GM18858 (cell line): ENCODE measurements around the gene SYT12.
"Not testable (repeated sequence)": the region's sequence is repeated elsewhere in the genome, so short reads cannot be mapped to it uniquely, and the experiment has no call there.

Experiments
- ATAC-seq: cut with Tn5 transposase; IDR thresholded peaks from one replicate; pipeline ENCODE4 v1.9.1; 2021; ENCODE audit not compliant: unreplicated experiment

SYT12 gene

GRCh38 chr11:66992041-66992440 is 30.9 kb upstream of the SYT12 start:
- ATAC-seq = no peak

DNA sequence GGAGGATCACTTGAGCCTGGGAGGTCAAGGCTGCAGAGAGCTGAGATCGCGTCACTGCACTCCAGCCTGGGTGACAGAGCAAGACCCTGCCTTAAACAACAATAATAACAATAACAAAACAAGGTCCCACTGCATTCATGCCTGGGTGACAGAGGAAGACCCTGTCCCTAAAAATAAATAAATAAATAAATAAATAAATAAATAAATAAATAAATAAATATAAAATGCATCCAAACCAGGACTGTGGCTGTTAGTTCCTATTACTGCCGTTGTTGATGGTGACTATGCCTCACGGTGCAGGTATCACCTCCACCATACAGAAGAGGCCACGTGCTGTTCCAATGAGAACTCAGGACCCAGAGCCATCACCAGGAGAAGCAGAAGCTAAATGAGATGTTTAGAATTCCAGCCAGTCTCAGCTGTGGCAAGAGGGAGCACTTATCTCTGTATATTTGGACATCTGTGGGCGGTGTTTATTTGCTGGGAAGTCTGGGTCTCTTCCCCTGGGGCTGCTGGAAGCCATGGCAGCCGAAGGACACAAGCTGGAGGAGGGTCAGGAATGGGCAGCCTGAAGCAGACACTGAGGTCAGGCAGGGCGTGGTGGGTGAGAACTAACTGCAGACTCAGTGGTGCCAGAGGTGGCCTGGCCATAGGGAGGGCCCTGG is 26.2 kb upstream of the SYT12 start:
- no peak for ATAC-seq

- no peak for ATAC-seq
These were observed 23.4 kb upstream of the SYT12 start for GRCh38 chr11:66999555-66999954.

- ATAC-seq = no peak
These were observed 21.6 kb upstream of the SYT12 start for GRCh38 chr11:67001332-67001731.

GRCh38 chr11:67002297-67002913 is 20.5 kb upstream of the SYT12 start:
- ATAC-seq = no peak

- ATAC-seq = no peak
These were observed 20.0 kb upstream of the SYT12 start for GRCh38 chr11:67002921-67003411.

GRCh38 chr11:67005200-67005599 is 17.7 kb upstream of the SYT12 start:
- not testable (repeated sequence) for ATAC-seq

GRCh38 chr11:67006029-67006884 is 16.7 kb upstream of the SYT12 start:
- no peak for ATAC-seq

DNA sequence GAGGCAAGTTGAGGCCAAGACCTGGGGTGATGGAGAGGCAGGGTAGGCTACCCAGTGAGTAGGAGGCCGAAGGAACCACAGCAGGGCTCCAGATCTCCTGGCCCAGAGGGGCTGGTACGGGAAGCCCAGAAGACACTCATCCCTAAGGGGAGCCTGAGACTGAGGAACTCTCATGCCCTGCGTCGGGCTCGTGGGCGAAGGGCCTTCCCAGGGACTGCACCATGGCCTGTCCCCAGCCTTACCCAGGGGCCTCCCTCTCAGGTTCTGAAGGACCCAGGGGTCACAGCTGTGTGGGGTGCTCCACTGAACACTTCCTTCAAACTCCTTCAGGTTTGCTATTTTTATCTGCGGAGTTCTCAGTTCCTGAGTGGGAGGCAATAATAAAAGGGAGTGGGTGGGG is 15.8 kb upstream of the SYT12 start:
- no peak for ATAC-seq

DNA sequence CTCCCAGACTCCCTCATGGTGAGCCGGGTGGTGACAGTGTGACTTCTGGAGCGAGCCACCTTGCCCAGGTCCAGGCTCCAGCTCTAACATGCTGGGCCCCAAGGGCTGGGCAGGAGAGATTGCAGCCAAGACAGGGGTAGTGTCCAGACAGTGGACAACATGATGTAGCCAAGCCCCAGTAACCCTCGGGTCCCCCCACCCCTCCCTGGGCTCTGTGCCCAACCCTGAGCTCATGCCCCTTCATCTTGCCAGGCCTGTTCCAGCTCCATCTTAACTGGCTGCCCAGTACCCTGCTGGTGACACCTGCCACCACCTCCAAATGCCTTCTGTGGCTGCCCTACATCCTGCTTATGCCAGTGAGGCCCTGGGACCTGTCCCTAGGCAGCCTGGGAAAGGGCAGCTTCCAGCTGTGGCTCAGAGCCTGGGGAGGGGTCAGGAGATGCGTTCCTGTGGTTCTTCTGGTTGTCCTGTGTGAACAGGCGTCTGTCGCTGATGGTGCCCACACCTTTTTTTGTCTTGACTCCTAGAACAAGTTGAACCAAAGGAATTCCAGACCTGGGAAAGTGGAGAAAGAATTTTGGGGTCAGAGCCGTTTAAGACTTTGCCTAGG is 12.5 kb upstream of the SYT12 start:
- ATAC-seq = no peak

DNA sequence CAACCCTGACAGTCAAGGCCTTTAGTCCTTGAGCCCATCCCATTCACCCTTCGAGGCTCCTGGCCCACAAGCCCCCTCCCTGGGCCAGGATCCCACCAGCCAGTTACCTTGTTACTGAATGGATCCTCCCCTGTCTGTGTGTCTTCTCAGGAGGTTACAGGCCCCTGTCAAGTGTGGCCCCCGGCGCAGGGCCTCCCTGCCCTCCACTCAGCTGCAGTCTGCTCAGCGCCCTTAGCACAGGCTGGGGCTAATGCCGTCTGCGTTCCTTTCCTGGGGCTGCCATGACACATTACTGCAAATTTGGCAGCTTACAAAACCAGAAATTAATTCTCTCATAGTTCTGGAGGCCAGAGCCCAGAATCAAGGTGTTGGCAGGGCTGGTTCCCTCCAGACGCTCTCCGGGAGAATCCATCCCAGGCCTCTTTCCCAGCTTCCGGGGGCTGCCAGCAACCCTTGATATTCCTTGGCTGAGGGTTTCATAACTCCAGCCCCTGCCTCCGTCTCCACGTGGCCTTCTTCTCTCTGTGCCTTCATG is 9.4 kb upstream of the SYT12 start:
- ATAC-seq = no peak

DNA sequence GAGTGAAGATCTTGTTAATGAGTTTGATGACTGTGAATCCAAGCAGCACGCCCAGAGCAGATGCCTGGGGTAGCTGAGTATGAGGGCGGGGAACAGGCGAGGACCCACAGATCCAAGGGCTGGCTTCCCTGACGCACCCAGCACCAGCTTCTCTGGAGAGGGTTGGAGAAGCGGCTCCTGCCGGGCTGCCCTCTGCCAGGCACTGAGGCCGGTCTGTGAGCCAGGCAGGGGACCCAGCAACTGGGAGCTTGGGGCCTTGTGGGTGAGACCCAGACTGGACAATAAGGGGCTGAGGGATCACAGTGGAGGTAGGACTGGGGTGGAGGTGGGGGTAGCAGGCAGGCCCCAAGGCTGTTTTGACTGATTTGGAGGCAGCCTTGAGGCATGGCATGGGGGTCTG is 8.6 kb upstream of the SYT12 start:
- no peak for ATAC-seq

DNA sequence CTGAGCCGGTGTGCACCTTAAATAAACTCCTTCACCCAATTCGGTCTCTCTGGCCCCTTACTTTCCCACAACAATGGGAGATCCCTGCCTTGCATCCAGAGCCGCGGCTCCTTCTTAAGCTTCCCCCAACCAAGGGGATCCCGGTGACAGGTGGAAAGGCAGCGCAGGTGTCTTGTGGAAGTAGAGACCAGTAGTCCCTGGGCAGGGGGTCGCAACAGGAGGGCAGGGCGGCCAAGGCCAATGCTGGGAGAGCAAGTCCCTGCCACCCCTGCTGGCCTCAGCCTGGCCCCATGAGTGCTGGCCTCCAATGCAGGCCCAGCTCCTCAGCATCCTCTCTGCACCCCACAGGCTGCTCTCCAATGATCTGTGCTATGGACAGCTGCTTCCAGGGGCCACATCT is 7.9 kb upstream of the SYT12 start:
- ATAC-seq = no peak

DNA sequence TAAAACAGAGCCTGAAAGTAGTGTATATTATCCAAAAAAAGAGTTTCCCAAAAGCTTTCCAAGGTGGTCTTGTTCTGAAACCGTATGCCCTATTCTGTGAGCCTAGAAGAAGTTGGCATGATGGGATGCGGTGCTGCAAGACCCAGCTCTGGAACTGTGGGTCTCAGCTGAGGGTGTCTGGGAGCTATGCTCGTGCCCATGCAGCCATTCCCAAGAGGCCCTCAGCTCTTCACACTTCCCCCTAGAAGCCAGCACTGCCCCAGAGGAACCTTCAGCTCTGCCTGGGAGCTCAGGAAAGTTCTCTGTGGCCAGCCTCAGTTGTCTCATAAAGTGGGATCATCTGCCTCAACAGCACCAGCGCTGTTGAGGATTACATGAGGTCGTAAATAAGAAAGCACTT is 6.4 kb upstream of the SYT12 start:
- ATAC-seq = no peak

DNA sequence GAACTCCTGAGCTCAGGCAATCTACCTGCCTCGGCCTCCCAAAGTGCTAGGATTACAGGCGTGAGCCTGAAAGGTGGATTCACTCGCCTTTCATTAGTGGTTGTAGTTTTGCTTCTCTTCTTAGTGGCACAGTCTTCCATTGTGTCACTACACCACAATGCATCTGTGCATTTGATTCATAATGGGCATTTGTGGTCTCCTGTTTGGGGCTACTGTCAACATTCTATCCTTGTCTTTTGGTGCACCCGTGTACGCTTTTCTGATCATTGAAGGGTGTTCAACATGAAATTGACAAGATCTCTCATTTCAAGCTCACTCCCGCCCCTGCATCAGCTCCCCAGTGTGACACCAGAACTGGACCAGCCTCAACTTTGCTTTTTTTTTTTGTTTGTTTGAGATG is 2.0 kb upstream of the SYT12 start:
- no peak for ATAC-seq

DNA sequence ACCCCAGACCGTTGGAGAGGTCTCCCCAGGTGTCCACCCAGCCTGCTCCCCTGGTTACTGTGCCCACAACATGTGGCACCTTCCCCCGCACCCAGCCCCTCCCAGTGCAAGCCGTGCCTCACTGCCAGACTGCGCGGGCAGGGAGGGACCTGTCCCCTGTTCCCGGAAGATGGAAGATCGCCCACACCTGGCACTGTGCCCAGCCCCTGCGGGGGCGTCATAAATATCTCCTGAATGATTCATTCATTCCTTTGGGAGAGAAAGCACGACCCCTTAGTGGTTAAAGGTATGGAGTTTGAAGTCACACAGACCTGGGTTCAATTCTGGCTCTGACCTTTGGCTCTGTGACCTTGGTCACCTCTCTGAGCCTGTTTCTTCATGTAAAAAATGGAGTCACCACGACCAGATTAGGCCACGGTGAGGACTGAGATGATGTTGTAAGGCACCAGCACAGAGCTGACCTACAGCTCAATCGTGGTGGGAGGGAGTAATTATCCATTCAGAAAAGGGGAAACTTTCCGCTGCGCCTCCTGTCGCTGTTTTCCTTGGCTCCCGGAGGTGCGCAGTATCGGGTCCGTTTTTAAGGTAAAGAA is 497 bp upstream of the SYT12 start:
- no peak for ATAC-seq

GRCh38 chr11:67023957-67024353 is 1.0 kb downstream of the SYT12 start:
- no peak for ATAC-seq

- ATAC-seq = no peak
These were observed 1.5 kb downstream of the SYT12 start for GRCh38 chr11:67024410-67024809.

GRCh38 chr11:67024966-67025365 is 2.0 kb downstream of the SYT12 start:
- ATAC-seq = no peak

DNA sequence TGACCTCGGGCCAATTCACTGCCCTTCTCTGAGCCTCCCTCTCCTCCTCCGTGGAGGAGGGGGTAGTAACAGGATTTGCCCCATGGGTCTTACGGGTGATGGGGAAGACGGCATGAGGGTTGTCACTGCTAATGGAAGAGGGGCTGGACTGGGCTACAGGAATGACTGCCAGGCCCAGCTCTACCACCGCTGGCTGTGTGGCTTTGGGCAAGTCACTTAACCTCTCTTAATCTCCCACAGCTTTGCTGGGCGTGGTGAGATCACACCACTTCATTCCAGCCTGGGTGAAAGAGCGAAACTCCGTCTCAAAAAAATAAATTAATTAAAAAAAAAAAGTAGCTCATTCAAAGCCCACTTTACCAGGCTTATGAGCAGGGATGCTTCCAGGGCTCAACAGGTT is 2.8 kb downstream of the SYT12 start:
- no peak for ATAC-seq

DNA sequence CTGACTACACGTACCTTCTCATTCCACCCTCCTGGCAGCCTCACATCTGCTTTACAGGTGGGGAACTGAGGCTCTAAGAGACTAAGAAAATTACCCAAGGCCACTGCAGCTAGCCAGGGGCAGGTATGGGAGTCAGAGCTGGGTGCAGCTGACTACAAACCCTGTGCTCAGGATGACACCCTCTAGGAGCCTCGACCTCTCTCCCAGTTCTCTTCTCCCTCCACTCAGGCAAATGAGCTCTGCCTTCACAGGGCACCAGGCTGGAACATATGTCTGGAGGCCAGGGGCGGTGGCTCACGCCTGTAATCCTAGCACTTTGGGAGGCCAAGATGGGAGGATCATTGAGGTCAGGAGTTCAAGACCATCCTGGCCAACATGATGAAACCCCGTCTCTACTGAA is 4.0 kb downstream of the SYT12 start:
- no peak for ATAC-seq
